H9 (cell line): ENCODE results near the gene ZNF668. TPM values are rescaled to one million over a fixed set of nuclear protein-coding genes. Genes with fewer than 3 reads are reported as not detected.
A peak's percentile ranks its signal among the peaks of the same experiment; 100 is the strongest.

Source experiments
- DNase-seq: peaks from one replicate; pipeline ENCODE4 v3.0.0-alpha.2; 2017
- H2AFZ ChIP-seq: one replicate; pipeline ENCODE4 v1.6.1; 2013; ENCODE audit warnings: mild to moderate bottlenecking, low read length, control low read depth, moderate library complexity
- H2AK5ac ChIP-seq: 2 replicates; pipeline ENCODE4 v1.6.1; 2013; ENCODE audit warnings: low read length, control low read depth, mixed read lengths; ENCODE audit not compliant: insufficient read length
- H2BK120ac ChIP-seq: one replicate; pipeline ENCODE4 v1.6.1; 2013; ENCODE audit warnings: low read depth, mild to moderate bottlenecking, low read length, control low read depth, inconsistent platforms; ENCODE audit not compliant: poor library complexity, severe bottlenecking
- H2BK12ac ChIP-seq: 2 replicates; pipeline ENCODE4 v1.6.1; 2013; ENCODE audit warnings: low read length, control low read depth, mixed read lengths, low read depth; ENCODE audit not compliant: insufficient read length
- H2BK15ac ChIP-seq: 2 replicates; pipeline ENCODE4 v1.6.1; 2013; ENCODE audit warnings: low read depth, low read length, control low read depth
- H2BK20ac ChIP-seq: one replicate; pipeline ENCODE4 v1.6.1; 2013; ENCODE audit warnings: low read depth, mild to moderate bottlenecking, low read length, control low read depth, inconsistent platforms; ENCODE audit not compliant: poor library complexity, severe bottlenecking
- H2BK5ac ChIP-seq: 2 replicates; pipeline ENCODE4 v1.6.1; 2013; ENCODE audit warnings: low read length, control low read depth, mixed read lengths; ENCODE audit not compliant: insufficient read length
- H3K14ac ChIP-seq: 2 replicates; pipeline ENCODE4 v1.6.1; 2013; ENCODE audit warnings: low read length, control low read depth; ENCODE audit not compliant: insufficient read depth
- H3K18ac ChIP-seq: 2 replicates; pipeline ENCODE4 v1.6.1; 2013; ENCODE audit warnings: low read depth, mild to moderate bottlenecking, mixed read lengths, low read length, control low read depth; ENCODE audit not compliant: insufficient read length
- H3K23ac ChIP-seq: 2 replicates; pipeline ENCODE4 v1.6.1; 2013; ENCODE audit warnings: low read length, control low read depth, mixed read lengths, low read depth; ENCODE audit not compliant: insufficient read length
- H3K23me2 ChIP-seq: 2 replicates; pipeline ENCODE4 v1.6.1; 2013; ENCODE audit warnings: low read depth, mild to moderate bottlenecking, mixed read lengths, low read length, control low read depth; ENCODE audit not compliant: insufficient read length, poor library complexity, severe bottlenecking
- H3K27ac ChIP-seq: 2 replicates; pipeline ENCODE4 v1.5.1; 2013; ENCODE audit warnings: low read length, control low read depth, mixed read lengths, low read depth; ENCODE audit not compliant: insufficient read length
- H3K27me3 ChIP-seq: 2 replicates; pipeline ENCODE4 v1.6.1; 2013; ENCODE audit warnings: low read length, control low read depth, inconsistent platforms; ENCODE audit not compliant: insufficient read depth
- H3K4ac ChIP-seq: 2 replicates; pipeline ENCODE4 v1.6.1; 2013; ENCODE audit warnings: low read depth, mild to moderate bottlenecking, control low read depth, inconsistent platforms, low read length, moderate library complexity
- H3K4me1 ChIP-seq: 2 replicates; pipeline ENCODE4 v1.6.1; 2013; ENCODE audit warnings: low read length, control low read depth, inconsistent platforms; ENCODE audit not compliant: insufficient read depth
- H3K4me2 ChIP-seq: 2 replicates; pipeline ENCODE4 v1.6.1; 2013; ENCODE audit warnings: low read length, control low read depth, mixed read lengths; ENCODE audit not compliant: insufficient read length, insufficient read depth
- H3K56ac ChIP-seq: 2 replicates; pipeline ENCODE4 v1.6.1; 2013; ENCODE audit warnings: low read depth, mild to moderate bottlenecking, mixed read lengths, low read length, control low read depth; ENCODE audit not compliant: insufficient read length
- H3K79me1 ChIP-seq: 2 replicates; pipeline ENCODE4 v1.6.1; 2013; ENCODE audit warnings: low read depth, mild to moderate bottlenecking, moderate library complexity, low read length, control low read depth, inconsistent platforms; ENCODE audit not compliant: insufficient read depth, poor library complexity, severe bottlenecking
- H3K79me2 ChIP-seq: 2 replicates; pipeline ENCODE4 v1.6.1; 2013; ENCODE audit warnings: low read length, control low read depth, inconsistent platforms; ENCODE audit not compliant: insufficient read depth
- H3K9ac ChIP-seq: 2 replicates; pipeline ENCODE4 v1.6.1; 2013; ENCODE audit warnings: low read length, control low read depth, mixed read lengths; ENCODE audit not compliant: insufficient read length; ENCODE audit errors: extremely low read depth
- H3K9me3 ChIP-seq: one replicate; pipeline ENCODE4 v1.6.1; 2013; ENCODE audit warnings: low read depth, low read length, inconsistent platforms; ENCODE audit not compliant: control insufficient read depth
- H3T11ph ChIP-seq: one replicate; pipeline ENCODE4 v1.6.1; 2013; ENCODE audit warnings: mild to moderate bottlenecking, low read length, control low read depth, inconsistent platforms
- H4K20me1 ChIP-seq: one replicate; pipeline ENCODE4 v1.6.1; 2013; ENCODE audit not compliant: control insufficient read depth, insufficient read length, insufficient read depth
- H4K5ac ChIP-seq: 2 replicates; pipeline ENCODE4 v1.6.1; 2013; ENCODE audit warnings: low read depth, mild to moderate bottlenecking, mixed read lengths, low read length, control low read depth; ENCODE audit not compliant: insufficient read length
- H4K8ac ChIP-seq: replicated peaks from 2 replicates; pipeline ENCODE4 v1.6.1; 2013; ENCODE audit warnings: low read length, control low read depth, mixed read lengths, low read depth; ENCODE audit not compliant: insufficient read length
- H4K91ac ChIP-seq: 2 replicates; pipeline ENCODE4 v1.6.1; 2013; ENCODE audit warnings: low read depth, mild to moderate bottlenecking, moderate library complexity, mixed read lengths, low read length, control low read depth; ENCODE audit not compliant: insufficient read length
- H3K27ac Mint-ChIP-seq, 3 experiments: 2 replicates in 2 of 3; 3 replicates in 1 of 3; pipeline ENCODE4 v1.8.0; 2020 to 2021; ENCODE audit warnings: mixed read lengths in 3 of 3, mild to moderate bottlenecking in 1 of 3, moderate library complexity in 1 of 3
- H3K27me3 Mint-ChIP-seq: 2 replicates; pipeline ENCODE4 v1.8.0; 2021; ENCODE audit warnings: low read depth, mild to moderate bottlenecking, moderate library complexity, mixed read lengths
- H3K36me3 Mint-ChIP-seq, 3 experiments: 2 replicates in 2 of 3; 3 replicates in 1 of 3; pipeline ENCODE4 v1.8.0; 2020 to 2021; ENCODE audit warnings: low read depth in 3 of 3, mixed read lengths in 3 of 3; ENCODE audit not compliant: insufficient read depth in 1 of 3
- H3K4me1 Mint-ChIP-seq, 2 experiments: 2 replicates each; pipeline ENCODE4 v1.8.0; 2020; ENCODE audit warnings: mixed read lengths in 2 of 2
- H3K4me3 Mint-ChIP-seq, 2 experiments: 2 replicates in 1 of 2; 3 replicates in 1 of 2; pipeline ENCODE4 v1.8.0; 2020 to 2021; ENCODE audit warnings: mild to moderate bottlenecking in 2 of 2, mixed read lengths in 2 of 2, moderate library complexity in 1 of 2
- H3K9me3 Mint-ChIP-seq, 2 experiments: 2 replicates in 1 of 2; 3 replicates in 1 of 2; pipeline ENCODE4 v1.8.0; 2020; ENCODE audit warnings: mild to moderate bottlenecking in 2 of 2, mixed read lengths in 2 of 2, moderate library complexity in 1 of 2
- WGBS: extraction: QIAGEN DNeasy Blood & Tissue Kit; methylation state at CpG from one replicate; pipeline ENCODE4 v1.1.7; 2013; ENCODE audit warnings: missing lambda C conversion rate, low lambda C conversion rate, mixed read lengths; ENCODE audit not compliant: insufficient read length; ENCODE audit errors: extremely low coverage; 5-methylcytosine and 5-hydroxymethylcytosine counted together
- total RNA-seq: library from RNA; stranded (reverse); gene quantifications from 2 replicates; pipeline ENCODE4 v1.2.1, GENCODE V29; 2021
- TF ChIP-seq, protein P1 (sequence below): fragments of 200-600 bp; sonication (generic); conservative IDR thresholded peaks from 3 replicates; pipeline ENCODE4 v1.8.0; 2021; ENCODE audit warnings: antibody characterized with exemption, mild to moderate bottlenecking

The ZNF668 gene
- total RNA-seq, 1 experiment from 2014 or later, result 18.6 TPM

DNA sequence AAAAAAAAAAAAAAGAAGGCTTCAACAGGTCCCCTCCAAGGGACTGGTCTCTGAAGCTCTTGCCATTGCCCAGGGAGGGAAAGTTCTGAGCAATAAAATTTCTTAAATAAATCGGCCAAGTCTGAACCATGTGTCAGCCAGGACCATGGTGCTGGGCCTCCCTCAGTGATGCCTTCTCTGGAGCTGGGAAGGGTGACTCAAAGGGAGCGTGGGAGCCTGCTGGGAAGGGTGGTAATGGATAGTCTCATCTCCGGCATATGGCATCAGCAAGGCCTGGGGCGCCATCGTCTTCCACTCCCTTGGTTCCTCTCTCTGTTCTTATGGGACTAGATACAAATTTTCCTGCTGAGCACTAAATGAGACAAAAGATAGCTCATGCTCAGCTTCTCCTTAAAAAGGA is 18.3 kb upstream of the ZNF668 start:
- Histone ChIP-seq H3K79me2 (peaks cover 2% of the 10 kb centered on the region; the same call in 1 of the 2 replicates), H4K20me1 (peaks cover 3% of the 10 kb centered on the region), H3K27me3 (no peaks in the 10 kb centered on the region), H3T11ph (no peak overlapping the region), H3K4me1 (peaks cover 2% of the 10 kb centered on the region; the same call in 1 of the 2 replicates), H3K27ac (no peak overlapping the region), H4K8ac (no peak overlapping the region), H2AK5ac (no peak overlapping the region), H3K18ac (no peak overlapping the region), H2BK120ac (no peak overlapping the region), H2BK15ac (no peak overlapping the region), H2AFZ (no peak overlapping the region), H3K79me1 (peaks cover 2% of the 10 kb centered on the region), H3K9ac (no peak overlapping the region), H3K23ac (no peak overlapping the region), H4K5ac (no peak overlapping the region), H2BK5ac (no peak overlapping the region), H3K23me2 (peaks cover 11% of the 10 kb centered on the region), H2BK12ac (no peak overlapping the region), H3K9me3 (no peaks in the 10 kb centered on the region), H3K14ac (no peak overlapping the region), H2BK20ac (no peak overlapping the region), H3K4ac (no peak overlapping the region), H4K91ac (no peak overlapping the region), H3K56ac (no peak overlapping the region), H3K4me2 (no peak overlapping the region)
- no peak for DNase-seq
- no CpG with 5 or more reads among the region's 5 CpGs for WGBS
- peak overlapping the region; percentile 92 to 99; a peak in 4 of 5 replicates for H3K4me3 Mint-ChIP-seq
- H3K27ac Mint-ChIP-seq, result no peak overlapping the region
- peaks cover 9 to 15% of the 10 kb centered on the region in 2 experiments for H3K4me1 Mint-ChIP-seq
- TF ChIP-seq, protein P1, sequence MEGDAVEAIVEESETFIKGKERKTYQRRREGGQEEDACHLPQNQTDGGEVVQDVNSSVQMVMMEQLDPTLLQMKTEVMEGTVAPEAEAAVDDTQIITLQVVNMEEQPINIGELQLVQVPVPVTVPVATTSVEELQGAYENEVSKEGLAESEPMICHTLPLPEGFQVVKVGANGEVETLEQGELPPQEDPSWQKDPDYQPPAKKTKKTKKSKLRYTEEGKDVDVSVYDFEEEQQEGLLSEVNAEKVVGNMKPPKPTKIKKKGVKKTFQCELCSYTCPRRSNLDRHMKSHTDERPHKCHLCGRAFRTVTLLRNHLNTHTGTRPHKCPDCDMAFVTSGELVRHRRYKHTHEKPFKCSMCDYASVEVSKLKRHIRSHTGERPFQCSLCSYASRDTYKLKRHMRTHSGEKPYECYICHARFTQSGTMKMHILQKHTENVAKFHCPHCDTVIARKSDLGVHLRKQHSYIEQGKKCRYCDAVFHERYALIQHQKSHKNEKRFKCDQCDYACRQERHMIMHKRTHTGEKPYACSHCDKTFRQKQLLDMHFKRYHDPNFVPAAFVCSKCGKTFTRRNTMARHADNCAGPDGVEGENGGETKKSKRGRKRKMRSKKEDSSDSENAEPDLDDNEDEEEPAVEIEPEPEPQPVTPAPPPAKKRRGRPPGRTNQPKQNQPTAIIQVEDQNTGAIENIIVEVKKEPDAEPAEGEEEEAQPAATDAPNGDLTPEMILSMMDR, result no peak
- H3K36me3 Mint-ChIP-seq, result peaks cover 5 to 22% (median 22%) of the 10 kb centered on the region in 3 experiments; a peak in 6 of 7 replicates
- H3K27me3 Mint-ChIP-seq, result no peaks in the 10 kb centered on the region; the same call in 1 of the 2 replicates
- H3K9me3 Mint-ChIP-seq, result no peaks in the 10 kb centered on the region; a peak in 1 of 5 replicates
